Activated CD8-positive, alpha-beta memory T cell treated with anti-CD3 and anti-CD28 coated beads for 1 hour (primary cell): ENCODE data around the gene HMGCS1.
"Not testable (repeated sequence)": the region's sequence is repeated elsewhere in the genome, so short reads cannot be mapped to it uniquely, and the experiment has no call there.

Source experiments
- DNase-seq, 2 donors: peaks; one replicate each; pipeline ENCODE4 v3.0.0-alpha.2; 2020; ENCODE audit warnings: low read depth in 1 of 2; ENCODE audit errors: extremely low read depth in 1 of 2

The HMGCS1 gene

DNA sequence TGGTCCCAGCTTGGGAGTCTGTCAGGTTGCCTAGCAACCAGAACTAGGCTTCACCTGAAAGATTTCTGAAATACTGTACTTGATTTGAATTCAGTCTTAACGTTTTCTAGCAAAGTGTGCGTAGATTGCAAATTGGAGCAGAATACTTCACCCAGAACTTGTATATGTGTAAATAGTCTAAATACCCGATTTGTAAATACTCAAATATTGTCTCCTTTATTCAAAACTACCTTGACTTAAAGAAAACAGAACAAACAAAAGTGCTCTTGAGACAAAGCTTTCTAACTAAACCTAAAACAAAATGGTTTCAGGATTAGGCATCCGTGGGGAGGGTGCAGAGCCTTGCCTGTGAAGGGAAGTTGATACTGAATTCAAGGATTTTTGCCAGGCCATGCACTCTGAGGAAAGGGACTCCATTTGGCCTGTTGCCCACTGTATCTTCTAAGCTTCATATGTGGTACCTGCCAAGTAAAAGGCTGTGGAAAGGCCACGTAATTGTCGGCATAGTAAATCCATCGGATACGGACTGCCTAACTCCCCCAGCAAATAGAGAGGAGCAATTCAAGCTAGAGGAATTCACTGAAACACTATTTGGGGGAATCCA, 744 bp upstream of the HMGCS1 start:
- no peak for DNase-seq

DNA sequence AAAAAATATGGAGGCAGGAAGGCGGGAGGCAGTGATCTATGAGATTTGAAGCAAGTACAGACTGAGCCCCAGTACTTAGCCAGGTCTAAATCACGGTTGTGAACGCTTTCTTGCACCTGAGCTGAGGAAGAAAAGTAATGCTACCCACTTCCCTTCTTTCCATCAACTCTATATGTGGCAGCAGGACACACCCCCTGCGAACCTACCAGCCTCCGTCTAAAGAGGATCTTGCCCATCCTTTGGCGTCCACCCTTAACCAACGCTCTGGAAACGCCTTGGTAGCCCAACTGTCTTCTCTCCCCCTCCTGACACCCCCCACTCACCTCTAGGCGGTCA, 545 bp downstream of the HMGCS1 start:
- DNase-seq = no peak

DNA sequence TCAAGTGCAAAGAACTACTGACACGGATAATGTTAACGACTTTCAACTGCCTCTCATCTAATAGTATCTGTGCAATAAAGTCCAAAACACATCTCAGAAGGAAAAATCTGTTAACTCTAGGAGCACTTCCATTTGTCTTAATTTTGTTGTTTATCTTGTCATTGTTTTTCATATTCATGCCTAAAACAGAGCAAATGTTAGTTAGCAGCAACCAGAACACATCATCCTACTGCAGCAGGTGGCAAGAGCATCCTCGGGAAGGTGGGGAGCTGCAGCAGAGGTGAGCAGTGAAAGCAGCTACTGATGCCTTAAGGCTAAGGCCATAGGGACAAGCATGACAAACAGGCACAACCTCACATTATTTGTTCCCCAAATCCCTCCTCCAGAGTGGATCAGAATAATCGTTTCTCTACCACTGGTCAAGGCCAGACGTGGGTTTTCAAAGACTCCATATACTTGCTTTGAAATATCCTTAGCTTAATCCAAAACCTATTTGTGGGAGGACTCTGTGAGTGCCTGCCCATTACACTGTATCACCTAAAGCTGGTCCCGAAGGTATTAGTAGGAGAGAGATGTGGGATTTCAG, 1.0 kb downstream of the HMGCS1 start:
- DNase-seq = no peak

DNA sequence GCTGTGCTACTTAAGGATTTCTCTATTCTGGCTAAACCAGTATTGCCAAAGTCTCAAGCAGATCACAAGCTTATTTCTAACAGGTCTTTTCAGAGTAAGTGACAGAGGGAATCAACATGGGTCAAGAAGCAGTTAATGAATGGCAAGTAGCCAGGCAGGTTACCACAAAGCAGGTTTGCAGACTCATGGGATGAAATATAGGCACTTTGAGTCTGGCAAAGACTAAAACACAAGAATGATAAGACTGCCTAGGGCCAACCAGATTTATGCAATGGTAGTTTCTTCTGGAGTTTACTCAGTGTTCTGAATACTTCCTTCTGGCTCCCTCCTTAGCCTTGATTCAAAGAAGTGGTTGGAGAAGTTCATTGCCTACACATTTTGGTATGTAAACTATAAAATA, 3.6 kb downstream of the HMGCS1 start:
- no peak for DNase-seq

DNA sequence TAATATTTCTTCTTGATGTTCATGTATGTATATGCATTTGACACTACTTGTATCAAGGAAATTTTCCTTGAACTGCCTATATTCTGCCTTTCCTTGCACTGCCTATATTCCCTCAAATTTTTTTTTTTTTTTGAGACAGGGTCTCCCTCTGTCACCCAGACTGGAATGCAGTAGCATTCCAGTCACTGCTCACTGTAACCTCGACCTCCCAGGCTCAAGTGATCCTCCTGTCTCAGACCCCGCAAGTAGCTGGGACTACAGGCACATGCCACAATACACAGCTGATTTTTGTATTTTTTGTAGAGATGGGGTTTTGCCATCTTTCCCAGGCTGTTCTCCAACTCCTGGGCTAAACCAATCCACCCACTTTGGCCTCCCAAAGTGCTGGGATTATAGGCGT, 4.1 kb downstream of the HMGCS1 start:
- DNase-seq = no peak

DNA sequence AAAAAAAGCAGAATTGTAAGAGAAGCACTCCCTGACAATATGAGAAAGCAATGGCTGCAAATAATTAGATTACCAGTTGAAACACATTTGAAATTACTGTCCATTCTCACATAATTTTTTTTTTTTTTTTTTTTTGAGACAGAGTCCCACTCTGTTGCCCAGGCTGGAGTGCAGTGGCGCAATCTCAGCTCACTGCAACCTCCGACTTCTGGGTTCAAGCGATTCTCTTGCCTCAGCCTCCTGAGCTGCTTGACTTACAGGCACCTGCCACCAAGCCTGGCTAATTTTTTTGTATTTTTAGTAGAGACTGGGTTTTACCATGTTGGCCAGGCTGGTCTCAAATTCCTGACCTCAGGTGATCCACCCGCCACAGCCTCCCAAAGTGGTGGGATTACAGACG, 6.3 kb downstream of the HMGCS1 start:
- not testable (repeated sequence) for DNase-seq

DNA sequence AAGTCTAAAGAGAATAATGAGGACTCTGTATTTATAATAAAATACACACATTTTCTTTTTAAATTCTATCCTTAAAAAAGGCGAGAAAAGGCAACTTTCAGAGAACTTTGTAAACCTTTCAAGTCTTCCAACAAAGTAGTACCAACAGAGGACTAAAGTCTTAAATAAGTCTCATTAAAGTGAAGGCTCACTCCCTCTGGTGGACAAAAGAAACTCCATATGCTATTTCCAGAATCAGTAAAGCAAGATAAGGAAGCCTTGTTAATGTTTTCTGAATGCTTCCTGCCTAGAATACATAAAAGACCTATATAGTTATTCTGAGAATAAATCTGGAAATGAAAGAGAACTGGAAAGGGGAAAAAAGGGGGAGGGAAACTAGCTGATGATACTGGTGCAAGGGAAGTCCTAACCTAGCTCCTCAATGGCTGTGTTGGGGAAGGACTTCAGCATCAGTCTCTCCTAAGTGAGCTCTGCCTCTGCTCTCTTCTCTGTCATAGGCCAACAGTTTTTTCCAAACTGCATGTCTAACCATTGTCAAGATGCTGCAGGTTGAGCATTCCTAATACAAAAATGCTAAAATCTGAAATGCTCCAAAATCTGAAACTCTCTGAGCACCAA, 7.2 kb downstream of the HMGCS1 start:
- no peak for DNase-seq

DNA sequence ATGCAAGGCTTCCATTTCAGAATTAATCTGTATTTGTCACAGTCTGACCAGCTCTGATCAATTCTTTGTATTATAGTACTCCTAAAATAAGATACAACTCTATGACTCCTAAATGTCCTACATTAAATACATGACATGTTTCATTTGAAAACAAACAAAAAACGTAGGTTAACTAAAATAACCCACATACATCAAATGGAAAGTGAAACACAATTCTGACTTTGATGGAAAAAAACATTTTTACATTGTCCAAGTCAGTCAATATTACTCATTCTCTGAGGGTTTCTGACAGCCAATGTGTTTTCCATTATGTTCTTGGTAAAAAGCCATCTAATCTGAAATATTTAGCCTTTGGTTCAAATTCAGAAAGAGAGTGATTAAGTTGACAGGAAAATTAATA, 8.7 kb downstream of the HMGCS1 start:
- DNase-seq = no peak

DNA sequence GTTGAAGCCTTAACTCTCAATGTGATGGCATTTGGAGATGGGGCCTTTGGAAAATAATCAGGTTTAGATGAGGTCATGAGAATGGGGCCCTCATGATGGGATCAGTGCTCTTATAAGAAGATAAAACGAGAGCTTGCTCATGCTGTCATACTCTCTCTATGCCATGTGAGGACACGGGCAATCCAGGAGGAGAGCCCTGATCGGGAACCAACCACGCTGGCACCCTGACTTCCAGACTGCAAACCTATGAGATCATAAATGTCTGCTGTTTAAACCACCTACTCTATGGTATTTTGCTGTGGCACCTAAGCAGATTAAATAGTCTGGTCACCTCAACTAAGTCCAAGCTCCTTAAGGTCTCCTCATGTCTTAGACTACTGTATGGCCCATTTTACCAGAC, 10.0 kb downstream of the HMGCS1 start:
- DNase-seq = no peak

DNA sequence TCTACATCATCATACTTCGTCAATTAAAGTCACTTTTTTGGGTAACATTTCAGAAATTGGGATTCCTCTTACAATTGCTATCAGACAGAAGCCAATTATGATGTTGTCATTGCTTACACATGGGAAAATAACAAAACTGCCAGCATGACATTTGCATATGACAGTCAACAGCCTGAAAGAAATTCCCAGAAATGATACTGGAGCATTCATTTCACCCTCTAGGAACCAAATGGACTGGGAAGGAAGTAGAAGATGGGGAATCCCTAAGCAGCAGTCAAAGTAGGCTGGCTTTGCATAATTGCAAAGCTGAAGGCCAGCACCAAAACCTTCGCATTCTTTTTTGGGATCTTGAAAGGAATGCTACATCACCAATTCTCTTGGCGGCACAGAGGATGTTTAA, 10.7 kb downstream of the HMGCS1 start:
- no peak for DNase-seq

DNA sequence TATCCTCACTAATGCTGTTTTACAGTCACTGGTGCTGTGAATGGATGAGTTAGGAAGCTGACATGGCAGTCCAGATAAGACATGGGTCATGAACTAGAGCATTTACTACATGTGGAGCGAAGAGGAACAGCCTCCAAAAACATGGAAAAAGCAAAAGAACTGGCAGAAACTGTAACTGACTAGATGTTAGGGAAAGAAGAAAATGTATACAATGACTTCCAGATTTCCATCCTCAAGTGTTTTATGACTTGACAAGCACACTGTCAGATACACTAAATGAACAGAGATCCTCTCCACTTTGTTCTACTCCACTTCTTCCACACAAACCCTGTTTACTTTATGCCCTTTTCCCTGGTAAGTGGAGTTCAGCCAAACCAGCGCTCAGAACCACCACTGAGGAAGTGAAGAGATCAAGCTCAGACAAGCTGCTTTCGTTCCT, 11.5 kb downstream of the HMGCS1 start:
- DNase-seq = no peak

DNA sequence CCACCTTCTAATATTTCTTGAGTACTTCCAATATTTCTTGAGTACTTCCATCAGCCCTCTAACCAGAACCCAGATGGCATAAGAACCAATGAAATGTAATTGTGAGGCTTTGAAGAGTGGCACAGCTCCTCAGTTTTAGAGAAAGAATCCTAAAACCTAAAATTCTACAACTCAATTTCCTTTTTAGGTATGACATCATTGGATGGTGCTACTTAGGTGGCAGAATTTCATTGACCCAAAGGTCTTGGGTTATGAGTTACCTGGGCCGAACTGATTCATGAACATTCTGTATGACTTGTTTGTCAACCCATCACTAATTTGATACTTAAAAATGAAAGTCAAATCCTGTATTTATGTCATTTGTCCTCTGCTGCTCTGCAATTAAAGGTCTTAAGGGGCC, 13.1 kb downstream of the HMGCS1 start:
- no peak for DNase-seq

DNA sequence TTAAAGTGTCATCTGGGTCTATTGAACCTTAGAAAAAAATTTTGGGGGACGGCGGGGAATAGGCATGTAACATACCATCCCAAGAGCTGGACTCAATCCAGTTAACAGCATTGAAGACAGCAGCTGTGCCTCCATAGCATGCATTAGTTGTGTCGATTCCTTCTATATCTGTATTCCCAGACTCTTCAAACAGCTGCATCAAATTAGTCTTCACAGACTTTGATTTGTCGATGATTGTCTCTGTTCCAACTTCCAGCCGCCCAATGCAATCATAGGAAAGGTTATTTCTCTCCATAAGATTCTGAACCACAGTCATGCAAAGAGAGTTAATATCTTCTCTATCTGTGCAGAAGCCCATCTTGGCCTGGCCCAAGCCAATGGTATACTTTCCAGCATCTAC, 14.8 kb downstream of the HMGCS1 start:
- DNase-seq = no peak

DNA sequence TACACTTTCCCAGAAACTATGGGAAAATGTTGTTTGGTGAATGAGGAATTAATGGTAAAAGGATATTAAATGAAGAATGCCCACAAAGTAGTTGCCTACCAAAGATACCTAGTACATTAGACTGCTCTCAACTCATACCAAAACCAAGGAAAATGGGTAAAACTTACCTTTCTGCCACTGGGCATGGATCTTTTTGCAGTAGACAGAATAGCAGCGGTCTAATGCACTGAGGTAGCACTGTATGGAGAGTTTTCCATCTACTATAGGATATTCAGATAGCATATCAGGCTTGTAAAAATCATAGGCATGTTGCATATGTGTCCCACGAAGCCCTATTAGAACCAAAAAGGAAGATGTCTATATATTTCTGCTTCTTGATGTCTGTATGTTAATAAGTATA, 16.4 kb downstream of the HMGCS1 start:
- no peak for DNase-seq

DNA sequence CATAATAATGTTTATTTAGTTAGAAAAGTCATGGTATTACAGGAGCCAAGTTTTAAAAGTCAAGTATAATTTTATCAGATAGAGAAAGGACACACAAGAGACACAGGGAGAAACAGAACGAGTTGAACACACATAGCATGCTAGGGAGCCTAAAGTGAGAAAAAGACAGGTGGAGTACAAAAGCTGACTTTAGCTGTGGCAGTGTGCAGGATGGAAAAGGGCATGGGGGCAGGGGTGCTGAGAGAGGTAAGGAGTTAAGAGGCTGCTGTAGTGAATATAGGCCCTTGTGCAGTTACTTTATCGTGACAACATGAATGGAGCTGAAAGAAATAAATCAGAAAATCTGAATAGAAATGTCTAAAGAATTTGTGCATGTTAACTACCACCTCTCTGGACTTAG, 18.0 kb downstream of the HMGCS1 start:
- DNase-seq = no peak

DNA sequence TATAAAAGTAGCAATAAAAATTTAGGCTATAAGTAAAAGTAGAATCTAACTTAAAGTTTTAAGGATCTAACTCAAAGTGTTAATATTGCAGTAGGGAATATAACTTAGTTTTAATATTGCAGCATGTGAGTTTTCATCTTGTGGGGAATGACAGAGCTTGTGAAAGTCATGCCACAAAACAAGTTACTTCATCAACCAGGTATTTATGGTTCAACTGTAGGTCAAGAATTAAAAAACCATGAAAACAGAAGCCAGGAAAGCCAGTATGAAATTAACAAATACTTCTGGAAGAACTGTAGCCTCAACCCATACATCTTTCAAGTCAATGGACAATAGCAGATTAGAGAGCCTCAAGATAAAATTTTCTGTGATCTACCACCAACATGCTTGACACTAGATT, 19.0 kb downstream of the HMGCS1 start:
- no peak for DNase-seq

DNA sequence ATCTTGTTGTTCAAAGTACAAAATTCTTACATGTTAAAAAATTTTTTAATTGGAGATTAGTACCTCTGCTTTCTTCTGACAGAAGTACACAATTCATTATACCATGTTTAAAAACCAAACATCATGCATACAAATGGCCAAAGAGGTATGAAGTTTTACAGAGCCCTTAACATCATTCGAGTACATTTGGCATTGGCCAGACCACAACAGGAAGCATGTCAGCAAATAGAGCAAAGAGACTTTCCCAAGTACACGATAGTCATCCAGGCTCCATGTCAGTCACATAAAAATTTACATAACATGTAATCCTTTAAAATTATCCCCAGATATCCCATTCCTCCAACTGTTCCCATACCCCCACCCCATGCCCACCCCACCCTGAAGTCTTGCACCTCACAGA, 22.5 kb downstream of the HMGCS1 start:
- no peak for DNase-seq

DNA sequence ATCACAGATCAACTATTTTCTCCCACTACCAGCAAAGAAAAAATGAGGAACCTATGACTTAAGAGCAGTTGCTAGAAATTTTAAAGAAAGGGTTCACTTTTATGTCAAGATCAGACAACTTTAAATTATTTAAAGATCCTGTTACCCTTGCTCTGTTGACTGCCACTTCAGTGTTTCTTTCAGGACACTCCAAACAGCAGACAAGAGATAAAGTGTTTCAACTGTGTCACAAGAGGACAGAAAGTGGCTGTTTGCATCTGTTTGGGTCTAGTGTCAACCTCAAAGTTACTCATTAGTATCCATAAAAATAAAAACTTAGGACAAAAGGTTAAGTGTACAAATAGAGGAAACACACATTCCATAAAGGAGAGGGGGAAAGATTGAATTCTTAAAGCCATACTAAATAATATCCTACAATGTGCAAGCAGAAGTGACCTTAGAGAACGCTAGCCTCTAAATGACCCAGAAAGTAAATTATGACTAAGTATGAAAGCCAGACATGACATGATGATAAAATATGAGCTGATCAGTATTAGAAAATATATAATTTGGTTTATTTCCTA, 24.9 kb downstream of the HMGCS1 start:
- DNase-seq = no peak

DNA sequence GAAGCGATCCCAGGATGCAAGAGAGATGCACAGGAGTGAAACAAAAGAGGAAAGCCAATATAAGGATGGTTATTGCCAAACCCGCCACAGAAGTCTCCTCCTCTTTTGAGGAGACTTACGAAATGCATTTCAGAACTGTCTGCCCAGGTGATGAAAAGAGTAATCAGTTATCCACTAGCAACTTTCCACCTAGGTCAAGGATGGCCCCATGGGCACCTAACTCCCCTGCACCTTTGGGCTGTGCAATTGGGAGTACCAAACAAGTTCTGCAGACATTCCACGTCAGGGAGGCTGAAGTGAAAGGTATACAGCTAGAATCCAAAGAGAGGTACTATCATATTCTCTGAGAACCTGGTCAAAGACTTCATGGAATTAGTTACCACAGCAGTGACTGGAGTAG, 25.7 kb downstream of the HMGCS1 start:
- no peak for DNase-seq

DNA sequence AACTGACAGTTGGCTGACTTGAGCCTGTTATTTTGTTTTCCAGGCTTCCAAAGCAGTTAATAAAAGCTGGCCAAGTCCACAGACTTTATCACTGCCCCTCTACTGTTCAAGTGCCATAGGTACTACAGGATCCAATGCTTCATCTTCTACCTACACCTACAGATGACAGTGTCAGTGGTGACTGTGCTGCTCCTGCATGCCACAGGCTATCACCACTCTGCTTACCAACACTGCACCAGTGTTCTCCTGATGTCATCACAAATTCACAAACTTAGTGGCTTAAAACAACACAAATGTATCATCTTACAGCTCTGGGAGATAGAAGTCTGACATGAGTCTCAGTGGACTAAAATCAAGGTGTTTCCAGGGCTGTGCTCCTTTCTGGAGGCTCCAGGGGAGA, 26.6 kb downstream of the HMGCS1 start:
- DNase-seq = no peak

DNA sequence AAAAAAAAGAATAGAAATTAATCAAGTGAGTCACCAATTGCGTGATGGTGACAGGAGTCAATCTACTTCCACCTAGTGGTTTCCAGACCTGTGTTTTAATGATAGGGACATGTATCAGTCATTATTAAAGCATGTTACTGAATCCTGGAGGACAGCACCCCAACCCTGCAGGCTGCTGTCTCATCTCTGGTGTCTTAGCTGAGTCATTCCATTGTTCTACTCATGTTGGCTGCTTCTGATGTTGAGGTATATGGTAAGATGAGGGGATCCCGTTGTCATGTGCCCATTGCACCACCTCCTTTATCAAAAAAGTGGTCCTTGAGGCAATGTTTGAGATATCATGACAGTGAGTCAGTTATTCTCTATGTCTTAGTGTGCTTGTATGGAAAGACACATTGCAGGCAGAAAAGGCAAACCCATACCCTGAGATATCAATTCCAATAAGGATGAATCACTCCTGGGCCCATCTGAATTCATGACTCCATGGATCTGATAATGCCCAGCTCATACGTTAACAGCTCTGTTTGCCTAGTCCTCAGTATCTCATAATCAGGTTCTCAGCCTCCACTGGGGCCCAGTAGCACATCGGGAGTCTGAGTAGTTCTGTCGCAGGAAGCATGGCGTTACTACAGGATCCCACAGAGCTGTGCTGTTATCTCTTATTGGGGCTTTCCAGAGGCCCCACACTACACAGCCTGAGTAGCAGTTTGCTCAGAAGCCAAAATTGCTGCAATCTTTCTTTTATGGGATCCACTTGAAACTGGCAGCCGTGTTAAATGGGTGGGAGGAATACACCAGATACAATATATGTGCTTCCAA, 31.2 kb downstream of the HMGCS1 start:
- DNase-seq = no peak
